ENCODE measurements around the gene CLCNKB.
A peak's percentile ranks its signal among the peaks of the same experiment; 100 is the strongest.

The CLCNKB gene

DNA sequence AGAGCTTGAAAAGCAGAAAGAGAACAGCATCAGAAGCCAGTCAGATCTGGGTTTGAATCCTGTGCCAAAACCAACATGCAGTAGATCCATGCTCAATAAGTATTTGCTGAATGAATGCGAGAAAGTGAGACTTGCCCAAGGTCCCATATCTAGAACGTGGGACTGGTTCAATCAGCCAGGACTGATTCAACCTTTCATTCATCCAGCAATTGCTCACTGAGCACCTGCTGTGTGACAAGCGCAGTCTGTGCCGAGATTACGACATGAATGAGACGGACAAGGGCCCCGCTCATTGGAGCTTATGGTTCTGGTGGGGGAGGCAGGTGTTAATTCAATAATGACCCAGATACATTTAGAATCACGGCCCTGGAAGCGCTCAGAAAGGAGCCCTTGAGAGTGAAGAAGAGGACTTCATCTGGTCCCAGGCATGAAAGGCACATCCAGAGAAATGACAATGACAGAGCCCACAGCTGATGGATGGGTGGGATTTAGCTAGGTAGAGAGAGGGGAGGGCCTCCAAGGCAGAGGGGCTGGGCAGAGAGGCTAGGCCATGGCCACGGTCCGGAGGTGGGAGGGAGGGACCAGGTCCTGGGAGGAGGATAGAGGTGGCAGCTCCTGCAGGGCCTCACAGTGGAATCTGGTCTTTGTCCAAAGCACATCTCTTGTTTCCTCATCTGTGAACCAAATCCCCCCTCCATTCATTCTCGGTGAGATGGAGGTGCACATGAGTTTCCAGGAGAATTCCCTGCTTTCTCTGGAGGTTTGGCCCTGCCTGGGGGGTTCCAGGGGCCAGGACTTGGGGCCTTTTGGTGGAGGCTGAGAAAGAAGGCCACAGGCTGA is 34.0 kb downstream of the CLCNKB start:
- DNase-seq, result no peak

GRCh38 chr1:16078925-16079656 is 35.5 kb downstream of the CLCNKB start:
- peak; percentile 35 for DNase-seq

DNA sequence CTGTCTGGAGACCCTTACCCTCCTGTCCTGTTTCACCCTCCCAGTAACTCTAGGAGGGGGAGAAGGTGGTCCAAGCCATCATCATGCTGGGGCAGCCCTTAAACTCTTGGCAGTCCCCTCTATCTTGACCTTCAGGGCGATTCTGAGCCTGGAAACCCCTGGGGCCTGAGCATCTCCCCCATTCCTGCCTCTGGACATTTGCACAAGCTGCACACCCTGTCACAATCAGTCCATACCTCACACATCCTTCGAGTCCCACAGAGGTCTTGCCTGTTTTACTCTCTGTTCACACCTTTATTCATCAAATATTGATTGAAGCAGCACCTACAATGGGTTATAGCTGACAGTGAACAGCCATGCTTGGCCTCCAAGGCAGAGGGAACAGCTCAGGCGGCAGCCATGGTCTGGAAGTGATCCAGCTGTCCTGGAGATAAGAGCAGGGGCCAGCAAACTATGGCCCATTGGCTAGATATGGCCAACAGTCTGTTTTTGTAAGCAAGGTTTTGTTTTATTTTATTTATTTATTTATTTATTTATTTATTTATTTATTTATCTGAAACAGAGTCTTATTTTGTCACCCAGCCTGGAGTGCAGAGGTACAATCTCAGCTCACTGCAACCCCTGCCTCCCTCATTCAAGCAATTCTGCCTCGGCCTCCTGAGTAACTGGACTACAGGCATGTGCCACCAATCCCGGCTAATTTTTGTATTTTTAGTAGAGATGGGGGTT is 37.0 kb downstream of the CLCNKB start:
- DNase-seq, result no peak

DNA sequence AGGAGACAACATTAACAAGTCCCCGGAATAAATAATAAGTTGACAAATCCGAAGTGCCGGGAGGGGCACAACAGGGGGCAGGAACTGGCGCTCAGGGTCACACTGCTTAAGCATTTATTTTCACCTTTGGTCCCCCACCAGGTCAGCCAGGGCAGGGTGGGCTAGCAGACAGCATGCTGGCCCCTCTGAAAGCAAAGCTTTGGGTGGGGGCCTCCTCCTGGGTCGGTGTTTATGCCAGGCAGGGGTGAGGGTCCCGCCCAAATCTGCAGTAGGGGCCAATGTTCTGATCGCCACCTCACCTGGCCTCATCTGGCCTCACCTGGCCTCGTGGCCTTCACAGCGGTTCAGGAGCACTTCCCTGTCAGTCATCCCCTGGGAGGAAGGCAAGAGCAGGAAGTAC is 38.1 kb downstream of the CLCNKB start:
- no peak for DNase-seq

GRCh38 chr1:16082283-16083038 is 38.9 kb downstream of the CLCNKB start:
- DNase-seq, result no peak

DNA sequence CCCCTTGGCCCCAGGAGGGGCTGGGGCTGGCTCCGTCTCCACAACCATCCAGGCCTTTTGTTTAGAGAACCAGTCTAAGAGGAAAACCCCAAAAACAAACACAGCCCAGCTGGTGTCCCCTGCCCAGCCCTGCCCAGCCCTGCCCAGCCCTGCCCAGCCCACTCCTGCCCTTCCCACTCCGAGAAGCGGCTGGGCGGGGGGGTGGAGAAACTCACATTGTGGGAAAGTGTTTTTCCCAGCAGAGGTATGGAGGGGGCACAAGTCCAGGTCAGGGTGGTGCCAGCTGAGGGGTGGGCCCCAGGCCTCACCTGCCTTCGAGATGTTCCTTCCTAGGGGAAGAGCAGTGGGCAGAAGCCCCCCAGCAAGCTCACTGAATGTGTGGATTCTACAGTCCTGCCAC is 39.9 kb downstream of the CLCNKB start:
- DNase-seq, result no peak

GRCh38 chr1:16085522-16085921 is 41.9 kb downstream of the CLCNKB start:
- no peak for DNase-seq

DNA sequence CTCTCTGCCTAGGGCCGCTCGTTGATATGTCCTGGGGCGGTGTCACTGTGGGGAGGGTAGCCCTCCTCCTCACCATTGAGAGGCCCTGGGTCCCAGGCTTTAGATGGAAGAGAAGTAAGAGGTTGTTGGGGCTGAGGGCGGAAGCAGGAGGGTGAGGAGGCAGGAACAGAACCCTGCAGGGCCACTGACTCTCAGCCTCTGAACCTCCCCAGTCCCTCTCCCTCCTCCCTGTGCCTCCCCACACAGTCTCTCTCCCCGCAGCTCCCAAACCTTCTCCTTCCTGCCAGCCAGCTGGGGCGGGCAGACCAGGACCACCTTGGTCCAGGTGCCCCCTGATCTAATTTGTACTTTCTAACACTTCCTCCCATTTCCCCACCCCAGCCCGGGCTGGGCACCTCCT is 44.2 kb downstream of the CLCNKB start:
- DNase-seq, result no peak

DNA sequence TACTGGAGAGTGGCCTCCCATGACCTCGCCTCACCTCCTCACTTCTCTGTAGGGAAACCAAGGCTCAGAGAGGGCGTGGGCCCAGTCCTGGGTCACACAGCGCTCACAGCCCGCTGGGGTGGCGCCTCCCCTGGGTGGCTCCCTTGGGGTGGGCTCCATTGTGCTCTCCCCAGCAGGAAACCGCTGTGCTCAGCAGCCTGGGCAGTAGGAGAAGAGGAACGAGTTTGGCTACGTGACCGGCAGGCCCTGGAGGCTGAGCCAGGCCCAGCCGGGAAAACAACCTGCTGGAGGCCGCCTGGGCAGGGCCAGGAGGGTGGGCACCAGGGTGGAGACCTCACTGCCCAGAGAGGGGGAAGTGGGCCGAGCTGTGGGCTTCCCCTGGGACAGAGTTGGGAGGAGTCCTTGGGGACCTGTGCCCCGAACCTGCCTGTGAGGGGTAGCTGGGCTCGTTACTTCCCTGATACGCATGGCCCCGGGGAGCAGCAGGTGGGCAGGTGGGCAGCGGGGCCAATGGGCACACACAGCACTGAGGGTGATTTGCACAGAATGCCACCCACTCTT is 44.8 kb downstream of the CLCNKB start:
- DNase-seq, result no peak

GRCh38 chr1:16088996-16089395 is 45.4 kb downstream of the CLCNKB start:
- no peak for DNase-seq

GRCh38 chr1:16090076-16090826 is 46.7 kb downstream of the CLCNKB start:
- no peak for DNase-seq

GRCh38 chr1:16091296-16091695 is 47.7 kb downstream of the CLCNKB start:
- DNase-seq, result no peak

DNA sequence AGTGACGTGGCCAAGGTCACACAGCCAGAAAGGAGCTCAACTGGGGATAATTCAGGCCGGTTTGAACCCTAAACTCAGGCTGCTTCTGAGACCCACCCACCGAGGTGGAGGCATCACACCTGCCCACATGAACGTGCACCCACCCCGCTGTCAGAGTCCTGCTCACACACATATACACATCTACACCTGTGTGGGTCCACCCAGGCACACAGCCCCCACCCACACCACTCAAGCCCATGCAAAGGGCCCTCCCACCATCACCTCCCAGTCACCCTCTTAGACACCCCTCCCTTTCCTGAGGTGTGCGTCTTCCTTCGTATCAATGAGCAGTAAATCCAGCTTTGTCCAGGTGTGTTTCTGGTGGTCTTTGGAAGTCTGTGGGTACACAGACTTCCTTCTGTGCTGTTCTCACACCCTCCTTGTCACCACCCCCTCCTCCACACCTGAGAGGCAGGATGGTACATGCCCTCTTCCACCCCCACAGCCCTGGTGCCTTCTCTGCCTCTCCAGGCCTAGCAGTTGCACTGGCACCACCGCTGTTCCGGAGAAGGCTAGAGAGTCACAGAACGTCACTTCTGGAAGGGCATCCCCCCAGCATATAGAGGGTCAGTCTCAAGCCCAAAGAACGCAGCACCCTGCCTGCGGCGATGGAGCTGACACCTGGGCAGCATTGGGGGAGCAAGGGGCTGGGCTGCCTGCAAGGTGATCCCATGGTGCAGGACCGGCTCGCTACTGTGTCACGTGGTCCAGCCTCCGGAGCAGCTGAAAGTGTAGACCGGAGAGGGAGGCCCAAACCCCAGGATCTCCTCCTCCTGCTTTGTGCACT is 48.7 kb downstream of the CLCNKB start:
- DNase-seq, result no peak

DNA sequence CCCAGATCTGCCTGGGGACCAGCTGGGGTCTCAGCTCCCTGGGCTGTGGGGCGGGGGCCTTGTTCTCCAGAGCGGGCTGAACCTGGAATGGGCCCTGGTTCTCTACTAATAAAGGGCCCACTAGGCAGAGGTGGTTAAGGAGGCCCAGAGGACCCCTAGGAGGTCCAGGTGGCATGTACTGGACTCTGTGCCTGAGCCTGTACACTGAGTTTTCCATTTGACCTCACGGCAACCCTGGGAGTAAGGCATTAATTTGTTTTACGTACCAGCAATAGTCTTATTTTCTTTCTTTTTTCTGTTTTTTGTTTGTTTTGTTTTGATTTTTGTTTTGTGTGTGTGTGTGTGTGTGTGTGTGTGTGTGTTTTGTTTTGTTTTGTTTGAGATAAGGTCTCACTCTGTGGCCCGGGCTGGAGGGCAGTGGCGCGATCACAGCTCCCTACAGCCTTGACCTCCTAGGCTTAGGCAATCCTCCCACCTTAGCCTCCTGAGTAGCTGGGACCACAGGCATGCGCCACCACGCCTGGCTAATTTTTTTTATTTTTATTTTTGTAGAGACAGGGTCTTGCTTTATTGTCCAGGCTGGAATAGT is 49.4 kb downstream of the CLCNKB start:
- DNase-seq, result no peak

GRCh38 chr1:16093611-16094010 is 50.0 kb downstream of the CLCNKB start:
- no peak for DNase-seq

DNA sequence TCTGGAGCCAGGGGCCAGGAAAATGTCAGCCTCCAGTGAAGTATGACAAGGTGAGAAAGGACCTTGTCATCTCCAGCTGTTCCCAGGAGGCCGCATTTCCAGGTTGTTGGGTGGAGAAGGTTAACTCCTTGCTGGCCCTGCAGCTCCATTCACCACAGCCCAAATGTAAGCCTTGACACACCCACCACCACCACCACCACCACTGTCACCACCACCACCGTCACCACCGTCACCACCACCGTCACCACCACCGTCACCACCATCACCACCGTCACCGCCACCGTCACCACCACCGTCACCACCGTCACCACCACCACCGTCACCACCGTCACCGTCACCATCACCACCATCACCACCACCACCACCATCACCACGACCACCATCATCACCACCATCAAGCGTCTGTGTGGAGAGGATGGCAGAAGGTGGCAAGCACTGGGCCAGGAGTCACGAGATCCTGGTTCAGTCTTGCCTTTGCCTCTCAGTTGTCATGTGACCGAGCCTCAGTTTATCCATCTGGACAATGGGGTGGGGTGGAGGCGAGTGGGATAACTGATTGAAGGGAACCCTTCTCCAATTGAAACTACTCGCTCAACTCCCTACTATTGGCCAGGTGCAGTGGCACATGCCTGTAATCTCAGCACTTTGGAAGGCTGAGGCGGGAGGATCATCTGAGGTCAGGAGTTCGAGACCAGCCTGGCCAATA is 51.0 kb downstream of the CLCNKB start:
- DNase-seq, result no peak

DNA sequence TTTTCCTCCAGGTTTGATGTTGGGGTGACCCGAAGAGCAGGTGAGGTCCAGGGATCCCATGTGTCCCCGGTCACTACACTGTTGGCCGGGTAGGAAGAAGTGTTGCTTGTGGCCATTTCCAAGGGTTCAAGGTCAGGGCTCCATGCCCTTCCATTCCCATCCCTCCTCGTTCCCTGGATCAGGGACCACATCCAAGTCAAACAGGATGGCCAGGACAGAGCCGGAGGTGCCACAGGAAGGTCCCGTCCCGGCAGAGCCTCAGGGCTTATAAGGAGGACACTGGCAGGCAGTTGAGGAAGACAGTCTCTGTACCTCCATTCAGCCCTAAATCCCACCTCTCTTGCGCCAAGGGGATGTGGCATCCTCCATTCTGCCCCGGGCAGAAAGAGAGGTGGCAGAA is 51.9 kb downstream of the CLCNKB start:
- DNase-seq, result no peak

GRCh38 chr1:16099412-16099811 is 55.8 kb downstream of the CLCNKB start:
- no peak for DNase-seq

DNA sequence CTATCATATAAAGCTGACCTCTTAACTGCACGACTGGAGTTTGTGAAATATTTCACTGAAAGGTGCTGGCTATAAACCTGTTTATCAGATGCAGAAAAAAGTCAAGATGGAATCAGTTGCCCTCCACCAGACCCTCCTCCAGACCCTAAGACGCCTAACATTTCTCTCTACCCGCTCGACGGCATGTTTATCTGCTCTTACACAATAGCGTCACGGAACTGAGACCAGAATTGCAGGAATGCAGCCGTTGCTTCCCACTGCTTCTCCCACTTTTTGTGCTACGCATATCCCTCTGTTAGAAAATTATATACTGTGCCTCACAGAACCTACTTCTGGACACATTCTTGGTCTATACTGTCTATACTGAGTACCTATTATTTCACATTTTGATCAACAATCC is 58.0 kb downstream of the CLCNKB start:
- no peak for DNase-seq
